HepG2 (cell line): Measurements from ENCODE around the gene HECTD1. TPM values are rescaled to one million over a fixed set of nuclear protein-coding genes. Genes with fewer than 3 reads are reported as not detected.

Experiments used
- ATAC-seq: fragments of 200-7000 bp; cut with Tn5 transposase; 3 replicates; pipeline ENCODE4 v1.9.1; 2020; ENCODE audit warnings: mild to moderate bottlenecking, moderate library complexity
- BruUV-seq: library from RNA; stranded (reverse); fragments of 400-500 nt; replicated peaks from 2 replicates; lab custom pipeline; 2021; lab: Mats Ljungman, UMichigan
- CTCF ChIA-PET: fragments of 300-600 bp; formaldehyde crosslinking; extraction: SDS; loops from one replicate; lab custom pipeline; 2021; ENCODE audit warnings: low total read pairs, inconsistent platforms, low intra/inter-chr PET ratio; lab: Yijun Ruan, JAX
- POLR2A ChIA-PET: fragments of 350-600 bp; sonication (Branson Sonifier 250); formaldehyde crosslinking; loops from one replicate; lab custom pipeline; 2020; ENCODE audit warnings: antibody characterized with exemption, inconsistent platforms; lab: Yijun Ruan, JAX
- DNase-seq: peaks from one replicate; pipeline ENCODE4 v3.0.0-alpha.2; 2015; ENCODE audit warnings: low spot score
- FAIRE-seq: peaks from 3 replicates; lab custom pipeline; 2011; peaks lifted over from hg19 to GRCh38; lab: Jason Lieb, UNC
- H2AFZ ChIP-seq: one replicate; pipeline ENCODE4 v1.6.1; 2011; ENCODE audit warnings: low read length, inconsistent platforms
- H3K27ac ChIP-seq: fragments of 300-600 bp; 3 replicates; pipeline ENCODE4 v1.8.0; 2011; ENCODE audit warnings: mixed run types, mild to moderate bottlenecking, mixed read lengths, low read length, inconsistent platforms; ENCODE audit not compliant: insufficient read depth; ENCODE audit errors: extremely low read length
- H3K27me3 ChIP-seq, 2 experiments: fragments of 200-600 bp in 1 of 2; 2 replicates in 1 of 2; 3 replicates in 1 of 2; pipeline versions ENCODE4 v1.6.0 to v1.8.0; 2011; ENCODE audit warnings: low read length in 2 of 2, mild to moderate bottlenecking in 2 of 2, moderate library complexity in 2 of 2, inconsistent platforms in 1 of 2; ENCODE audit not compliant: insufficient read depth in 2 of 2, control insufficient read depth in 1 of 2
- H3K36me3 ChIP-seq, 2 experiments: fragments of 200-600 bp in 1 of 2; replicated peaks in 1 of 2; 2 replicates in 1 of 2; 3 replicates in 1 of 2; pipeline versions ENCODE4 v1.5.1 to v1.8.0; 2011; ENCODE audit warnings: low read length in 2 of 2, inconsistent platforms in 1 of 2; ENCODE audit not compliant: insufficient read depth in 2 of 2, control insufficient read depth in 1 of 2
- H3K4me1 ChIP-seq: 2 replicates; pipeline ENCODE4 v1.5.1; 2012; ENCODE audit warnings: low read length, inconsistent platforms; ENCODE audit not compliant: insufficient read depth
- H3K4me2 ChIP-seq: 2 replicates; pipeline ENCODE4 v1.6.0; 2011; ENCODE audit warnings: low read depth, low read length, inconsistent platforms
- H3K4me3 ChIP-seq, 3 experiments: fragments of 200-600 bp in 1 of 3; sonication (generic), shearing (Covaris generic) in 1 of 3; replicated peaks in 1 of 3; 2 replicates each; pipeline ENCODE4 v1.5.1; 2011 to 2016; ENCODE audit warnings: low read length in 3 of 3, inconsistent platforms in 2 of 3, low read depth in 2 of 3, mild to moderate bottlenecking in 2 of 3, control low read depth in 1 of 3, mixed read lengths in 1 of 3; ENCODE audit not compliant: insufficient read depth in 1 of 3
- H3K79me2 ChIP-seq: one replicate; pipeline ENCODE4 v1.6.1; 2011; ENCODE audit warnings: low read length, inconsistent platforms; ENCODE audit not compliant: insufficient read depth
- H3K9ac ChIP-seq: 2 replicates; pipeline ENCODE4 v1.6.0; 2011; ENCODE audit warnings: mild to moderate bottlenecking, low read depth, low read length, inconsistent platforms; ENCODE audit not compliant: insufficient read depth
- H3K9me3 ChIP-seq: 2 replicates; pipeline ENCODE4 v1.5.1; 2012; ENCODE audit warnings: mild to moderate bottlenecking, low read length
- H4K20me1 ChIP-seq: 2 replicates; pipeline ENCODE4 v1.6.0; 2011; ENCODE audit warnings: inconsistent platforms, mild to moderate bottlenecking, low read length, moderate library complexity; ENCODE audit not compliant: insufficient read depth
- MAFG ChIP-seq: sonication (generic); formaldehyde crosslinking; IDR thresholded peaks from 2 replicates; pipeline ENCODE4 v1.5.1; 2020; ENCODE audit warnings: mild to moderate bottlenecking, missing genetic modification reagents
- NFE2L1 ChIP-seq: sonication (generic); formaldehyde crosslinking; IDR thresholded peaks from 2 replicates; pipeline ENCODE4 v1.4.0; 2020; ENCODE audit warnings: missing genetic modification reagents, mild to moderate bottlenecking, borderline replicate concordance
- SMARCC2 ChIP-seq: fragments of 450-650 bp; IDR thresholded peaks from 2 replicates; pipeline ENCODE4 v1.6.1; 2017; ENCODE audit warnings: antibody characterized with exemption, mild to moderate bottlenecking
- TARDBP ChIP-seq: sonication (generic); formaldehyde crosslinking; IDR thresholded peaks from 2 replicates; pipeline ENCODE4 v1.8.0; 2022; ENCODE audit warnings: mild to moderate bottlenecking, missing genetic modification reagents
- ZBTB26 ChIP-seq: IDR thresholded peaks from 2 replicates; pipeline ENCODE4 v1.6.1; 2016; ENCODE audit warnings: missing compliant biosample characterization, missing genetic modification reagents, borderline replicate concordance
- ZC3H4 ChIP-seq: sonication (generic); formaldehyde crosslinking; IDR thresholded peaks from 2 replicates; pipeline ENCODE4 v1.4.0; 2020; ENCODE audit warnings: missing genetic modification reagents, borderline replicate concordance
- ZNF282 ChIP-seq: fragments of 450-650 bp; IDR thresholded peaks from 2 replicates; pipeline ENCODE4 v1.6.1; 2018; ENCODE audit not compliant: partially characterized antibody
- ZNF720 ChIP-seq: sonication (generic); formaldehyde crosslinking; IDR thresholded peaks from 2 replicates; pipeline ENCODE4 v1.4.0; 2020; ENCODE audit warnings: missing genetic modification reagents
- WGBS: methylation state at CpG from one replicate; pipeline ENCODE4 v1.1.6; 2017; ENCODE audit warnings: low lambda C conversion rate; 5-methylcytosine and 5-hydroxymethylcytosine counted together
- in situ Hi-C: cut with HindIII; loops from 2 replicates; pipeline ENCODE4 v1.10.0; 2017; ENCODE audit warnings: low pct_unique_long_range_greater_than_20kb; ENCODE audit not compliant: extremely low pct_ligation_motif_present
- intact Hi-C: fragments of 100-400 bp; cut with micrococcal nuclease; formaldehyde crosslinking; loops from one replicate; pipeline ENCODE4 v1.10.0; 2022; ENCODE audit not compliant: unreplicated experiment
- polyA plus RNA-seq, 8 experiments: library from polyadenylated mRNA; depleted of rRNA in 3 of 8; stranded (reverse) in 7 of 8; unstranded in 1 of 8; fragments of >200 nt; fragmentation: Illumina TruSeq in 4 of 8; extraction: Trizol in 4 of 8; gene quantifications; 2 replicates each; pipeline versions ENCODE4 v1.2.1 to v1.2.3, GENCODE V29; 2011 to 2016; ENCODE audit warnings: low read depth in 4 of 8, missing spikeins in 1 of 8, mixed read lengths in 1 of 8; ENCODE audit not compliant: insufficient read depth in 1 of 8
- total RNA-seq, 5 experiments: library from RNA; depleted of rRNA; stranded (reverse); fragments of >200 nt; fragmentation: Illumina TruSeq; extraction: Trizol; gene quantifications; 2 replicates each; pipeline ENCODE4 v1.2.3, GENCODE V29; 2016; ENCODE audit warnings: low read depth in 1 of 5
- TF ChIP-seq, protein P1 (sequence below): sonication (generic); formaldehyde crosslinking; IDR thresholded peaks from 2 replicates; pipeline ENCODE4 v1.8.0; 2023; ENCODE audit warnings: mild to moderate bottlenecking, missing genetic modification reagents

Gene HECTD1
- total and polyA plus RNA-seq, 2 of the 13 experiments (the other 11 are each of a cell fraction or from before 2014, with no cell fraction given), result 312 to 560 TPM

DNA sequence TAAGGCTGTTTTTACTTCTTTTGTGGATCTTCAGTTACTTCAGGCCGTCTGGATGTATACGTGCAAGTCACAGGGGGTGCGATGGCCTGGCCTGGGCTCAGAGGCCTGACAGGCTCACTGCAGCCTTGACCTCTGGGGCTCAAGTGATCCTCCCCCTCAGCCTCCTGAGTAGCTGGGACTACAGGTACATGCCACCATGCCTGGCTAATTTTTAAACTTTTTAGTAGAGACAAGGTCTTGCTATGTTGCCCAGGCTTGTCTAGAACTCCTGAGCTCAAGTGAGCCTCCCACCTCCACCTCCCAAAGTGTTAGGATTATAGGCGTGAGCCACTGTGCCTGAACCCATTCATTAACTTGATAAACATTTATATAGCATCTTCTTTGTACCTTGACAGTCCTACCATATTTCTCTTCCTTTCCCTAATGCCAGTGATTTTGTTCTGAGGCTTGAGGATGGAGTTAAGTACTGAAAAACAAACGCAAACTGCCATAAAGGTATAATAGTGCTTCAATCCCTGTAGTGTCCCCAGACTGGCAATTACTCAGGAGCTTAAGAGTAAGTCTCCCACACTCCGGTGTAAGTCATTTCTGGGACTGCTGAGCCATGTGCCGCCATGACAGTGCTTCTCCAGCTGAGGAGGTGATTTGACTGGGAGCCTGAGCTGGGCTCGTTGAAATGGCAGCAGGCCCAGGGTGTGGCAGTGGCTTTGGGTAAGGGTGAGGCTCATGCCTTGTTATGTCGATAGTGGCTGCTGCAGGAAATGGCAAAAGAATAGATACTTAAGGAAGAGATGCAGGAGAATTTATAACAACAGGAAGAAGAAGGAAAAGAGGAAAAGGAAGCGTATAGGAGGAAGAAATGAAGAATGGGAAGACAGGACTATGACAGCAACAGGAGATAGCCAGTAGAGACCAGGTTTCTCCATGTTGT, 43.7 kb upstream of the HECTD1 start (continued):
- TF ChIP-seq ZBTB26 (CRISPR knock-in tag), result 0 out of 2 replicates have a peak, but pooled peaks have one; percentile 56
- no peak for TF ChIP-seq ZNF282
- peak; percentile 60; the same call in 1 of the 2 replicates for TF ChIP-seq TARDBP

- CTCF ChIA-PET, result interaction anchor here (0.7 kb wide), 1 partner anchor 37 kb away, joined by 3 read pairs; the partner anchor contains the start of gene HECTD1
- no peak for TF ChIP-seq MAFG (CRISPR knock-in tag)
- TF ChIP-seq SMARCC2, result 0 out of 2 replicates have a peak, but pooled peaks have one; percentile 10
- TF ChIP-seq, protein P1, sequence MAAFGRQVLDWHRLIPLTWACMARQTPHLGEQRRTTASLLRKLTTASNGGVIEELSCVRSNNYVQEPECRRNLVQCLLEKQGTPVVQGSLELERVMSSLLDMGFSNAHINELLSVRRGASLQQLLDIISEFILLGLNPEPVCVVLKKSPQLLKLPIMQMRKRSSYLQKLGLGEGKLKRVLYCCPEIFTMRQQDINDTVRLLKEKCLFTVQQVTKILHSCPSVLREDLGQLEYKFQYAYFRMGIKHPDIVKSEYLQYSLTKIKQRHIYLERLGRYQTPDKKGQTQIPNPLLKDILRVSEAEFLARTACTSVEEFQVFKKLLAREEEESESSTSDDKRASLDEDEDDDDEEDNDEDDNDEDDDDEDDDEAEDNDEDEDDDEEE (CRISPR knock-in tag), result no peak
- TF ChIP-seq NFE2L1 (CRISPR knock-in tag), result no peak
- no peak for TF ChIP-seq ZNF720
- no peak for TF ChIP-seq ZC3H4 (CRISPR knock-in tag)
- TF ChIP-seq, all 625 proteins: peak for 1
- peaks cover 27% of the 10 kb centered on the region for H3K4me1 ChIP-seq
- H3K27me3 ChIP-seq, result no peaks in the 10 kb centered on the region
- no peak overlapping the region for H2AFZ ChIP-seq
- H3K9me3 ChIP-seq, result no peaks in the 10 kb centered on the region
- in situ Hi-C loops (no loop called here), intact Hi-C loops (loop anchor here (5.0 kb wide), 1 partner anchor 743 kb away; no protein-coding TSS in a partner anchor)
- no peak overlapping the region for H3K27ac ChIP-seq
- H3K36me3 ChIP-seq, result no peaks in the 10 kb centered on the region
- ATAC-seq, result no peak
- no TSS peak for BruUV-seq
- H3K4me3 ChIP-seq, result no peak overlapping the region
- no peaks in the 10 kb centered on the region for H4K20me1 ChIP-seq
- no peak overlapping the region for H3K9ac ChIP-seq
- FAIRE-seq, result no peak
- no peaks in the 10 kb centered on the region for H3K79me2 ChIP-seq
- WGBS, result 75% methylated on average over 3 of the region's 3 CpGs
- POLR2A ChIA-PET, result interaction anchor here (1.3 kb wide), 1 partner anchor 37 kb away, joined by 6 read pairs; the partner anchor contains the start of gene HECTD1
- H3K4me2 ChIP-seq, result no peak overlapping the region
- no peak for DNase-seq
These were observed 37.0 kb upstream of the HECTD1 start for GRCh38 chr14:31244626-31245025.
